GM23248 (cell line): ENCODE data around the gene MAML2.

ENCODE experiments used
- EZH2 ChIP-seq: fragments of 200-600 bp; sonication (generic); IDR thresholded peaks from 2 replicates; pipeline ENCODE4 v1.6.1; 2018; ENCODE audit warnings: antibody characterized with exemption, mild to moderate bottlenecking; ENCODE audit not compliant: insufficient read depth, poor library complexity, severe bottlenecking
- EZH2phosphoT487 ChIP-seq: fragments of 200-600 bp; sonication (generic); IDR thresholded peaks from 2 replicates; pipeline ENCODE4 v1.6.1; 2018; ENCODE audit warnings: antibody characterized with exemption, moderate library complexity, mild to moderate bottlenecking, low read depth; ENCODE audit not compliant: insufficient read depth

GRCh38 chr11:95993438-95994298 lies 349.3 kb downstream of the MAML2 start:
- TF ChIP-seq EZH2, result no peak
- TF ChIP-seq EZH2phosphoT487, result no peak
